Choroid plexus epithelial cell (primary cell): Measurements from ENCODE around the gene PKD1L1.

ENCODE experiments used
- DNase-seq: peaks from one replicate; pipeline ENCODE4 v3.0.0-alpha.2; 2010; ENCODE audit warnings: low read depth
- H3K4me3 ChIP-seq: 2 replicates; pipeline ENCODE4 v1.5.1; 2011; ENCODE audit warnings: low read depth, mild to moderate bottlenecking, control low read depth, low read length, moderate library complexity
- TF ChIP-seq, protein P1 (sequence below): conservative IDR thresholded peaks from 2 replicates; pipeline ENCODE4 v1.5.1; 2011; ENCODE audit warnings: low read depth, mild to moderate bottlenecking, control low read depth, inconsistent platforms, low read length, moderate library complexity

The PKD1L1 gene

GRCh38 chr7:47816647-47817046 is 131.6 kb downstream of the PKD1L1 start:
- TF ChIP-seq, protein P1, sequence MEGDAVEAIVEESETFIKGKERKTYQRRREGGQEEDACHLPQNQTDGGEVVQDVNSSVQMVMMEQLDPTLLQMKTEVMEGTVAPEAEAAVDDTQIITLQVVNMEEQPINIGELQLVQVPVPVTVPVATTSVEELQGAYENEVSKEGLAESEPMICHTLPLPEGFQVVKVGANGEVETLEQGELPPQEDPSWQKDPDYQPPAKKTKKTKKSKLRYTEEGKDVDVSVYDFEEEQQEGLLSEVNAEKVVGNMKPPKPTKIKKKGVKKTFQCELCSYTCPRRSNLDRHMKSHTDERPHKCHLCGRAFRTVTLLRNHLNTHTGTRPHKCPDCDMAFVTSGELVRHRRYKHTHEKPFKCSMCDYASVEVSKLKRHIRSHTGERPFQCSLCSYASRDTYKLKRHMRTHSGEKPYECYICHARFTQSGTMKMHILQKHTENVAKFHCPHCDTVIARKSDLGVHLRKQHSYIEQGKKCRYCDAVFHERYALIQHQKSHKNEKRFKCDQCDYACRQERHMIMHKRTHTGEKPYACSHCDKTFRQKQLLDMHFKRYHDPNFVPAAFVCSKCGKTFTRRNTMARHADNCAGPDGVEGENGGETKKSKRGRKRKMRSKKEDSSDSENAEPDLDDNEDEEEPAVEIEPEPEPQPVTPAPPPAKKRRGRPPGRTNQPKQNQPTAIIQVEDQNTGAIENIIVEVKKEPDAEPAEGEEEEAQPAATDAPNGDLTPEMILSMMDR, result no peak
- H3K4me3 ChIP-seq, result no peak overlapping the region
- no peak for DNase-seq

- TF ChIP-seq, protein P1, result no peak
- H3K4me3 ChIP-seq, result no peak overlapping the region
- DNase-seq, result no peak
Measured at GRCh38 chr7:47815867-47816266, 132.4 kb downstream of the PKD1L1 start.

- TF ChIP-seq, protein P1, result no peak
- DNase-seq, result no peak
- no peak overlapping the region for H3K4me3 ChIP-seq
Measured at GRCh38 chr7:47814905-47815613, 133.2 kb downstream of the PKD1L1 start.

DNA sequence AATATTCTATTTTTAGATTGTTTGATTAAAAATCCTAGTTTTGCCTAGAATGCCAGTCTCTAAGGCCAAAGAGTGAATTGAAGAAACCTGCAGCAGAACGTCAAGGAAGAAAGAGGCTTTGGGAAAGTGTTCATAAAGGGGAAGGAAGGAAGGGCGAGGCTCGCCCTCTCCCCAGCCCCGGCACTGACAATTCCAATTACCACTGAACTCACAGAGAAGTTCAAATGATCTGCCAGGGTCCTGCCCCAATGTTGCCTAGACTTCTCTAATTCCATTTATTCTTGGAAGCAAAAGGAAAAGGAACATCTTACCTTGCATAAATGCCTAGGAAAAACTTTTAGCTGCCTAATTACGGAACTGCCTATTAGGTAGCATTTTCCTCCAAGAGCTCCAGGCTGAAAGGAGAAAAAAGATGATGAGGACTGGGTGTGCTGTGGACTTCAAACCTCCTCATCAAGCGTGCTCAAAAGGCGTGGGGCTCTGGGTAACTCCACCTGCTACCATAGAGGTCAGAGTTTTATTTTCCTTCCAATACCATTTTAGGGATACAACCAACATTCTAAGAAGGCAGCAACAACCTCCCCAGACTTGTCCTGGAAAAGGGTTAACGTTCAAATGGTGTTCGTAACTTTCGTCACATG is 134.5 kb downstream of the PKD1L1 start:
- no peak for DNase-seq
- no peak overlapping the region for H3K4me3 ChIP-seq
- TF ChIP-seq, protein P1, result no peak

- no peak overlapping the region for H3K4me3 ChIP-seq
Measured at GRCh38 chr7:47812429-47813136, 135.7 kb downstream of the PKD1L1 start.

GRCh38 chr7:47811632-47812380 is 136.5 kb downstream of the PKD1L1 start:
- DNase-seq, result no peak
- H3K4me3 ChIP-seq, result no peak overlapping the region
- TF ChIP-seq, protein P1, result no peak

More at GRCh38 chr7:47812429-47813136, 135.7 kb downstream of the PKD1L1 start:
- TF ChIP-seq, protein P1, result no peak
- DNase-seq, result no peak
